NT2/D1 (cell line): ENCODE data around the gene TCP11.
"Not testable (repeated sequence)": the region's sequence is repeated elsewhere in the genome, so short reads cannot be mapped to it uniquely, and the experiment has no call there.

Experiments
- DNase-seq: peaks from one replicate; pipeline ENCODE4 v3.0.0-alpha.2; 2011; ENCODE audit warnings: low read depth, low spot score
- H3K27me3 ChIP-seq: 2 replicates; pipeline ENCODE4 v1.6.0; 2011; ENCODE audit warnings: mild to moderate bottlenecking; ENCODE audit not compliant: insufficient read length, insufficient read depth
- H3K36me3 ChIP-seq: 2 replicates; pipeline ENCODE4 v1.6.1; 2011; ENCODE audit warnings: mild to moderate bottlenecking, low read length, mixed read lengths; ENCODE audit not compliant: insufficient read depth, insufficient read length
- H3K4me1 ChIP-seq: 2 replicates; pipeline ENCODE4 v1.5.1; 2011; ENCODE audit not compliant: insufficient read depth, insufficient read length
- H3K4me3 ChIP-seq: 2 replicates; pipeline ENCODE4 v1.5.1; 2011; ENCODE audit warnings: low read depth; ENCODE audit not compliant: insufficient read length
- H3K9ac ChIP-seq: 2 replicates; pipeline ENCODE4 v1.6.0; 2011; ENCODE audit warnings: low read depth; ENCODE audit not compliant: insufficient read length
- H3K9me3 ChIP-seq: 2 replicates; pipeline ENCODE4 v1.5.1; 2011; ENCODE audit warnings: mild to moderate bottlenecking, low read length; ENCODE audit not compliant: insufficient read depth
- SUZ12 ChIP-seq: IDR thresholded peaks from 2 replicates; pipeline ENCODE4 v1.6.1; 2011; ENCODE audit not compliant: insufficient read length, insufficient read depth; ENCODE audit errors: extremely low read depth
- YY1 ChIP-seq: IDR thresholded peaks from 2 replicates; pipeline ENCODE4 v1.6.1; 2011; ENCODE audit not compliant: insufficient read length, insufficient read depth
- ZNF274 ChIP-seq: IDR thresholded peaks from 2 replicates; pipeline ENCODE4 v1.6.1; 2011; ENCODE audit warnings: mild to moderate bottlenecking, low read depth, low read length

Gene TCP11

GRCh38 chr6:35128496-35128895 lies 12.6 kb downstream of the TCP11 start:
- TF ChIP-seq YY1 (no peak), SUZ12 (no peak), ZNF274 (no peak)
- H3K4me3 ChIP-seq: no peak overlapping the region
- H3K9ac ChIP-seq: no peak overlapping the region
- no peaks in the 10 kb centered on the region for H3K9me3 ChIP-seq
- no peaks in the 10 kb centered on the region for H3K27me3 ChIP-seq
- no peak for DNase-seq
- no peaks in the 10 kb centered on the region for H3K36me3 ChIP-seq
- H3K4me1 ChIP-seq: no peaks in the 10 kb centered on the region

- H3K9me3 ChIP-seq: no peaks in the 10 kb centered on the region
- no peak for DNase-seq
- H3K27me3 ChIP-seq: no peaks in the 10 kb centered on the region
- no peak overlapping the region for H3K4me3 ChIP-seq
- TF ChIP-seq SUZ12: no peak
- no peak for TF ChIP-seq YY1
- no peak for TF ChIP-seq ZNF274
- H3K9ac ChIP-seq: no peak overlapping the region
- H3K36me3 ChIP-seq: no peaks in the 10 kb centered on the region
- no peaks in the 10 kb centered on the region for H3K4me1 ChIP-seq
Observed at GRCh38 chr6:35128042-35128441, 13.1 kb downstream of the TCP11 start.

GRCh38 chr6:35124356-35124755 lies 16.8 kb downstream of the TCP11 start:
- DNase-seq: no peak
- no peaks in the 10 kb centered on the region for H3K27me3 ChIP-seq
- TF ChIP-seq ZNF274 (no peak), YY1 (no peak), SUZ12 (no peak)
- H3K4me1 ChIP-seq: no peaks in the 10 kb centered on the region
- H3K36me3 ChIP-seq: no peaks in the 10 kb centered on the region
- no peak overlapping the region for H3K9ac ChIP-seq
- H3K4me3 ChIP-seq: no peak overlapping the region
- no peaks in the 10 kb centered on the region for H3K9me3 ChIP-seq

- H3K27me3 ChIP-seq: no peaks in the 10 kb centered on the region
- no peaks in the 10 kb centered on the region for H3K36me3 ChIP-seq
- no peak overlapping the region for H3K9ac ChIP-seq
- no peak for DNase-seq
- no peaks in the 10 kb centered on the region for H3K4me1 ChIP-seq
- TF ChIP-seq SUZ12: no peak
- TF ChIP-seq YY1: no peak
- TF ChIP-seq ZNF274: no peak
- no peak overlapping the region for H3K4me3 ChIP-seq
- H3K9me3 ChIP-seq: no peaks in the 10 kb centered on the region
Observed at GRCh38 chr6:35120746-35121145, 20.4 kb downstream of the TCP11 start.

- no peak overlapping the region for H3K9ac ChIP-seq
- no peak for DNase-seq
- H3K36me3 ChIP-seq: no peaks in the 10 kb centered on the region
- no peaks in the 10 kb centered on the region for H3K4me1 ChIP-seq
- TF ChIP-seq YY1 (no peak), SUZ12 (no peak)
- no peak overlapping the region for H3K4me3 ChIP-seq
- no peaks in the 10 kb centered on the region for H3K9me3 ChIP-seq
- no peaks in the 10 kb centered on the region for H3K27me3 ChIP-seq
Observed at GRCh38 chr6:35108309-35108885, 32.7 kb downstream of the TCP11 start.

- not testable (repeated sequence) for H3K27me3 ChIP-seq, H3K4me3 ChIP-seq, H3K9me3 ChIP-seq, H3K9ac ChIP-seq, H3K36me3 ChIP-seq, H3K4me1 ChIP-seq, DNase-seq
Observed at GRCh38 chr6:35107761-35108160, 33.4 kb downstream of the TCP11 start.

GRCh38 chr6:35107208-35107607 lies 33.9 kb downstream of the TCP11 start:
- H3K4me1 ChIP-seq, DNase-seq, H3K9me3 ChIP-seq, H3K4me3 ChIP-seq, H3K36me3 ChIP-seq, H3K9ac ChIP-seq, H3K27me3 ChIP-seq: not testable (repeated sequence)

GRCh38 chr6:35106061-35106460 lies 35.1 kb downstream of the TCP11 start:
- not testable (repeated sequence) for H3K27me3 ChIP-seq, DNase-seq, H3K36me3 ChIP-seq, H3K9ac ChIP-seq, H3K4me3 ChIP-seq, H3K4me1 ChIP-seq, H3K9me3 ChIP-seq
